ENCODE data around the gene LHFPL3. TPM values are rescaled to one million over a fixed set of nuclear protein-coding genes. Genes with fewer than 3 reads are reported as not detected.
"Not testable (repeated sequence)": the region's sequence is repeated elsewhere in the genome, so short reads cannot be mapped to it uniquely, and the experiment has no call there.

LHFPL3 gene
- total RNA-seq, 1 donor from 2014 or later = not detected

GRCh38 chr7:104922182-104923009 lies 594.0 kb downstream of the LHFPL3 start:
- Mint-ChIP-seq H3K27me3 (no peaks in the 10 kb centered on the region), H3K36me3 (ENCODE audit: insufficient read depth) (peaks cover 5% of the 10 kb centered on the region), H3K4me1 (ENCODE audit: low read depth) (peaks cover 41% of the 10 kb centered on the region), H3K4me3 (ENCODE audit: low read depth) (peak overlapping the region; percentile 68), H3K9me3 (ENCODE audit: low read depth) (no peaks in the 10 kb centered on the region), H3K27ac (no peak overlapping the region)
- TF ChIP-seq CTCF (IDR thresholded peaks at IDR 0.05; ENCODE audit: unreplicated experiment) = no peak
- DNase-seq (ENCODE audit: low spot score, unreplicated experiment) = no peak

DNA sequence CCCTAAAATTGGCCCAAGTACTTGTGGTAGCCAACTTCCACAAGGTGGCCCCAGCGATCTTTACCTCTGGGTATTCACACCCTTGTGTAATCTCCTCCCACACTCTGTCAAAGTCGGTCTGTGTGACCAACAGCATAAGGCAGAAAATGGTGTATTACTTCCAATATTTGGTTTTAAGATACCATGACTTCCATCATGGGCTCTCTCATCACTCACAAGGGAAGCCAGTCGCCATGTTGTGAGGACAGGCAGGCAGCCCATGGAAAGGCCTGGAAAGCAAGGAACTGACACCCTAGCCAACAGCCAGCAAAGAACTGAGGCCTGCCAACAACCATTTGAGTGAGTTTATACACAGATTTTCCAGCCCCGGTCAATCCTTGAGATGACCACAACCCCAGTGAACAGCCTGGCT lies 594.6 kb downstream of the LHFPL3 start:
- H3K27me3 Mint-ChIP-seq = no peaks in the 10 kb centered on the region
- peak; percentile 41 for DNase-seq (ENCODE audit: low spot score, unreplicated experiment)
- no peaks in the 10 kb centered on the region for H3K9me3 Mint-ChIP-seq (ENCODE audit: low read depth)
- peak overlapping the region; percentile 87 for H3K27ac Mint-ChIP-seq
- TF ChIP-seq CTCF (IDR thresholded peaks at IDR 0.05; ENCODE audit: unreplicated experiment) = peak; percentile 75
- peaks cover 47% of the 10 kb centered on the region for H3K4me1 Mint-ChIP-seq (ENCODE audit: low read depth)
- H3K4me3 Mint-ChIP-seq (ENCODE audit: low read depth) = peak overlapping the region; percentile 68
- H3K36me3 Mint-ChIP-seq (ENCODE audit: insufficient read depth) = peaks cover 5% of the 10 kb centered on the region

DNA sequence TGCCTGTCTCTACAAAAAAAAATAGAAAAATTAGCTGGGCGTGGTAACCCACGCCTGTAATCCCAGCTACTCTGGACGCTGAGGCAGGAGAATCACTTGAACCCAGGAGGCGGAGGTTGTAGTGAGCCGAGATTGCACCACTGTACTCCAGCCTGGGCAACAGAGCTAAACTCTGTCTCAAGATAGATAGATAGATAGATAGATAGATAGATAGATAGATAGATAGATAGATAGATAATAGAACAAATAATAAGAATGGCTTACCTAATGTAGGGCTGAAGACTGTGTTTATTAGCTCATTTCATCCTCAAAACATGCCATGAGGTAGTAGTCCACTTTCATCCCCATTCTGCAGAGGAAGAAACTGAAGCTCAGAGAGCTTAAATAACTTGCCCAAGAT lies 597.8 kb downstream of the LHFPL3 start:
- Mint-ChIP-seq H3K4me1 (ENCODE audit: low read depth) (peaks cover 55% of the 10 kb centered on the region), H3K27ac (peak overlapping the region; percentile 88), H3K4me3 (ENCODE audit: low read depth) (peak overlapping the region; percentile 89)
- H3K36me3 Mint-ChIP-seq (ENCODE audit: insufficient read depth); H3K27me3 Mint-ChIP-seq; DNase-seq (ENCODE audit: low spot score, unreplicated experiment); H3K9me3 Mint-ChIP-seq (ENCODE audit: low read depth): not testable (repeated sequence)

GRCh38 chr7:104926601-104927041 lies 598.2 kb downstream of the LHFPL3 start:
- Mint-ChIP-seq H3K36me3 (ENCODE audit: insufficient read depth) (no peaks in the 10 kb centered on the region), H3K9me3 (ENCODE audit: low read depth) (no peaks in the 10 kb centered on the region), H3K27me3 (no peaks in the 10 kb centered on the region), H3K4me3 (ENCODE audit: low read depth) (peak overlapping the region; percentile 89), H3K27ac (peak overlapping the region; percentile 88), H3K4me1 (ENCODE audit: low read depth) (peaks cover 56% of the 10 kb centered on the region)
- no peak for DNase-seq (ENCODE audit: low spot score, unreplicated experiment)
- no peak for TF ChIP-seq CTCF (IDR thresholded peaks at IDR 0.05; ENCODE audit: unreplicated experiment)

GRCh38 chr7:104927055-104927454 lies 598.7 kb downstream of the LHFPL3 start:
- Mint-ChIP-seq H3K9me3 (ENCODE audit: low read depth) (no peaks in the 10 kb centered on the region), H3K36me3 (ENCODE audit: insufficient read depth) (no peaks in the 10 kb centered on the region), H3K27ac (peak overlapping the region; percentile 88), H3K4me3 (ENCODE audit: low read depth) (peak overlapping the region; percentile 89), H3K27me3 (no peaks in the 10 kb centered on the region), H3K4me1 (ENCODE audit: low read depth) (peaks cover 55% of the 10 kb centered on the region)
- DNase-seq (ENCODE audit: low spot score, unreplicated experiment) = peak; percentile 53
- no peak for TF ChIP-seq CTCF (IDR thresholded peaks at IDR 0.05; ENCODE audit: unreplicated experiment)
